Pancreas (tissue), 10 donors: ENCODE data around the gene CELF3. TPM values are rescaled to one million over a fixed set of nuclear protein-coding genes. Genes with fewer than 3 reads are reported as not detected.
A peak's percentile ranks its signal among the peaks of the same experiment; 100 is the strongest.

Source experiments
- ATAC-seq, 4 donors: fragments of 200-7000 bp; cut with Tn5 transposase; one replicate each; pipeline versions ENCODE4 v1.8.0 to v1.9.1; 2020; ENCODE audit warnings: mild to moderate bottlenecking in 4 of 4, moderate library complexity in 4 of 4
- DNase-seq, 6 donors: peaks; one replicate each; pipeline ENCODE4 v3.0.0-alpha.2; 2020
- FAIRE-seq: peaks from 2 replicates; lab custom pipeline; 2012; peaks lifted over from hg19 to GRCh38; lab: Jason Lieb, UNC
- H3K27ac ChIP-seq, 4 donors: fragments of 200-600 bp; sonication (generic); 1 replicate in 3 of 4; 2 replicates in 1 of 4; pipeline versions ENCODE4 v1.5.0 to v1.8.0; 2020
- H3K27me3 ChIP-seq, 4 donors: fragments of 200-600 bp; one replicate each; pipeline ENCODE4 v1.8.0; 2021
- H3K36me3 ChIP-seq, 3 donors: fragments of 200-600 bp; sonication (generic) in 1 of 3; one replicate each; pipeline versions ENCODE4 v1.5.0 to v1.8.0; 2020 to 2021
- H3K4me1 ChIP-seq, 3 donors: fragments of 200-600 bp; one replicate each; pipeline ENCODE4 v1.8.0; 2021
- H3K4me3 ChIP-seq, 4 donors: fragments of 200-600 bp; sonication (generic) in 2 of 4; one replicate each; pipeline versions ENCODE4 v1.5.0 to v1.8.0; 2020 to 2021
- H3K9me3 ChIP-seq, 4 donors: fragments of 200-600 bp; one replicate each; pipeline ENCODE4 v1.8.0; 2021
- WGBS, 2 donors: extraction: QIAGEN DNeasy Blood & Tissue Kit; methylation state at CpG; one replicate each; pipeline ENCODE4 v1.1.7; 2013; 5-methylcytosine and 5-hydroxymethylcytosine counted together
- intact Hi-C, 3 donors: fragments of 100-400 bp; cut with DNase I; formaldehyde crosslinking; loops; one replicate each; pipeline versions ENCODE4 v1.11.1 to v1.14.2; 2022
- polyA plus RNA-seq, 2 donors: library from polyadenylated mRNA; stranded (reverse); fragments of 200-250 nt; gene quantifications; one replicate each; pipeline ENCODE4 v1.2.3, GENCODE V29; 2013
- total RNA-seq, 6 donors: library from RNA; stranded (reverse); fragmentation: NEBNext Ultra II Directional in 4 of 6; extraction: Animal tissue kit (Norgen Biotek cat#: 25700) in 4 of 6; gene quantifications; one replicate each; pipeline versions ENCODE4 v1.2.1 to v1.2.4, GENCODE V29; 2021 to 2023
- TF ChIP-seq, protein P1 (sequence below), 4 donors: fragments of 200-600 bp; sonication (generic) in 3 of 4; IDR thresholded peaks; one replicate each; pipeline versions ENCODE4 v1.5.0 to v1.8.0; 2021; ENCODE audit warnings: antibody characterized with exemption in 4 of 4
- donor health status: healthy with polysubstance abuse.
- donor health status: DM: no; HTN: no; CAD: no; lungs with moderate emphysema.
- donor health status: DM: no; HTN: no; CAD: no.
- donor health status: control.
- donor health status: control.
- donor health status: Bipolar disorder and iron deficiency.
- donor health status: DM: yes; HTN: yes; CAD: no.
- donor health status: DM: no; HTN: no; CAD: no.
- donor health status: DM: no; HTN: no; CAD: no.
- donor health status: DM: yes; HTN: yes; CAD: no.

CELF3 gene
- total and polyA plus RNA-seq, 8 donors = 1.1 to 76.3 (median 5.9) TPM

GRCh38 chr1:151668090-151668489 lies 48.5 kb downstream of the CELF3 start:
- Histone ChIP-seq H3K27me3 (no peaks in the 10 kb centered on the region), H3K4me1 (no peaks in the 10 kb centered on the region), H3K27ac (no peak overlapping the region), H3K36me3 (peaks cover 0 to 10% (median 0%) of the 10 kb centered on the region in 3 donors), H3K9me3 (no peaks in the 10 kb centered on the region), H3K4me3 (no peak overlapping the region)
- intact Hi-C loops = no loop called here
- no peak for FAIRE-seq
- no peak for DNase-seq
- TF ChIP-seq, protein P1, sequence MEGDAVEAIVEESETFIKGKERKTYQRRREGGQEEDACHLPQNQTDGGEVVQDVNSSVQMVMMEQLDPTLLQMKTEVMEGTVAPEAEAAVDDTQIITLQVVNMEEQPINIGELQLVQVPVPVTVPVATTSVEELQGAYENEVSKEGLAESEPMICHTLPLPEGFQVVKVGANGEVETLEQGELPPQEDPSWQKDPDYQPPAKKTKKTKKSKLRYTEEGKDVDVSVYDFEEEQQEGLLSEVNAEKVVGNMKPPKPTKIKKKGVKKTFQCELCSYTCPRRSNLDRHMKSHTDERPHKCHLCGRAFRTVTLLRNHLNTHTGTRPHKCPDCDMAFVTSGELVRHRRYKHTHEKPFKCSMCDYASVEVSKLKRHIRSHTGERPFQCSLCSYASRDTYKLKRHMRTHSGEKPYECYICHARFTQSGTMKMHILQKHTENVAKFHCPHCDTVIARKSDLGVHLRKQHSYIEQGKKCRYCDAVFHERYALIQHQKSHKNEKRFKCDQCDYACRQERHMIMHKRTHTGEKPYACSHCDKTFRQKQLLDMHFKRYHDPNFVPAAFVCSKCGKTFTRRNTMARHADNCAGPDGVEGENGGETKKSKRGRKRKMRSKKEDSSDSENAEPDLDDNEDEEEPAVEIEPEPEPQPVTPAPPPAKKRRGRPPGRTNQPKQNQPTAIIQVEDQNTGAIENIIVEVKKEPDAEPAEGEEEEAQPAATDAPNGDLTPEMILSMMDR (IDR thresholded peaks at IDR 0.05) = no peak
- 70 to 75% methylated on average over 3 of the region's 3 CpGs for WGBS, 2 donors
- ATAC-seq = no peak

DNA sequence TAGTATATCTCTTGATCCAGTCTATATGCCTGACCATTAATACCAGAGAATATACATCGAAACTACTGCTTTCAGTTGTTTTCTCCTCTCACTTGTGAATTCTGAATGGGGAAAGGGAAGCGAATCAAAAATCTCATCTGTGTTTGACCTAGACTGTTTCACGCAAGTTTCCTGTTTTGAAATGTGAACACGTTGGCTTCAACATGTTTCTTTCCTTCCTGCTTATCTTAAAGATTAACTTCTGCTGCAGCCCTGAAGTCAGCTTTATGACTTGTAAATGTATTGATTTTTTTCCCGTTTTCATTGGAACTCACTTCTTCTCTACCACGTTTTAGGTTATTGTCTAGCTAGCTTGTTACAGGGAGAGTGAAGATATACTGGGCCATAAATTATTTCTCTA lies 54.9 kb downstream of the CELF3 start:
- H3K36me3 ChIP-seq = peaks cover 0 to 15% (median 0%) of the 10 kb centered on the region in 3 donors
- 14 to 17% methylated on average over 6 of the region's 6 CpGs for WGBS, 2 donors
- DNase-seq (no peak), FAIRE-seq (no peak), ATAC-seq (peak in 3 of 4 donors; percentile 60 to 66 (median 64))
- no peaks in the 10 kb centered on the region for H3K27me3 ChIP-seq
- H3K27ac ChIP-seq = peak overlapping the region in 2 of 4 donors; percentile 51 to 61
- peaks cover 0 to 13% (median 0%) of the 10 kb centered on the region in 3 donors for H3K4me1 ChIP-seq
- no peaks in the 10 kb centered on the region for H3K9me3 ChIP-seq
- intact Hi-C loops = no loop called here
- TF ChIP-seq, protein P1 (IDR thresholded peaks at IDR 0.05) = no peak
- no peak overlapping the region for H3K4me3 ChIP-seq

DNA sequence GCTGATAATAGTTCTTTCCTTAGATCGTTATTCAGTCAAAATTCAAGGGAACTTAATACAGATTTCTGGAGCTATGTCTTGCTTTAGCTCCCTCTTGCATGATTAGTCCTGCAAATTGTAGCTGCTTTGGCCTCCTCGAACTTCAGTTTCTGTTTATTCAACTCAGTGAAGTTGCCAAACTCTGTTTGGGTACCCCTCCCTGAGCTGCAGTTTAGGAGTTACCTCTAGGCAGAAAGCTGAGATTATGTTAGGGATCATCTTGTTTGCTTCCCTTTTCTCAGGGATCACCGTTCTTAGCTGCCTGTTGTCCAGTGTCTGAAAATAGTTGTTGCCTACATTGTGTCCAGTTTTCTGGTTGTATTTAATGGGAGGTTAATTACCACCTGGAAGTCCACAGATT lies 61.2 kb downstream of the CELF3 start:
- H3K27me3 ChIP-seq = no peaks in the 10 kb centered on the region
- WGBS, 2 donors = 52 to 56% methylated on average over 3 of the region's 3 CpGs
- no peaks in the 10 kb centered on the region for H3K9me3 ChIP-seq
- TF ChIP-seq, protein P1 (IDR thresholded peaks at IDR 0.05) = no peak
- peaks cover 0 to 7% (median 0%) of the 10 kb centered on the region in 3 donors for H3K36me3 ChIP-seq
- H3K27ac ChIP-seq = no peak overlapping the region
- no peak for FAIRE-seq
- ATAC-seq = no peak
- H3K4me1 ChIP-seq = no peaks in the 10 kb centered on the region
- DNase-seq = no peak
- intact Hi-C loops = no loop called here
- H3K4me3 ChIP-seq = no peak overlapping the region

- Histone ChIP-seq H3K36me3 (no peaks in the 10 kb centered on the region), H3K4me1 (no peaks in the 10 kb centered on the region), H3K27ac (no peak overlapping the region), H3K27me3 (no peaks in the 10 kb centered on the region), H3K9me3 (no peaks in the 10 kb centered on the region), H3K4me3 (no peak overlapping the region)
- peak in 2 of 4 donors; percentile 63 to 70 for ATAC-seq
- no peak for FAIRE-seq
- intact Hi-C loops = no loop called here
- DNase-seq = no peak
- WGBS, 2 donors = 86 to 90% methylated on average over 1 of the region's 1 CpG
- TF ChIP-seq, protein P1 (IDR thresholded peaks at IDR 0.05) = no peak
Measured at GRCh38 chr1:151653397-151653796, 63.2 kb downstream of the CELF3 start.

Other genes starting within 250 kb of the CELF3 start
- 10 to 100 TPM; 26.9 to 47.5 (median 35.8) TPM for gene CGN, start 205.4 kb downstream of the CELF3 start, total RNA-seq
- gene CGN, start 205.4 kb downstream of the CELF3 start, polyA plus RNA-seq = 10 to 100 TPM; 40.6 to 63.2 TPM
- 10 to 100 TPM in 5 of 6 donors, 1 to 10 TPM in 1; 8.2 to 16.1 (median 11.6) TPM for gene TUFT1, start 176.5 kb downstream of the CELF3 start, total RNA-seq
- gene TUFT1, start 176.5 kb downstream of the CELF3 start, polyA plus RNA-seq = 1 to 10 TPM; 7.1 to 8.5 TPM
- gene SNX27, start 104.8 kb downstream of the CELF3 start, total RNA-seq = 10 to 100 TPM; 10.2 to 23.4 (median 13.0) TPM
- gene SNX27, start 104.8 kb downstream of the CELF3 start, polyA plus RNA-seq = 1 to 10 TPM; 5.9 to 6.5 TPM
- gene RIIAD1, start 4.7 kb upstream of the CELF3 start, total RNA-seq = under 1 TPM in 4 of 6 donors, not detected in 2; 0.56 to 0.69 (median 0.63) TPM
- gene RIIAD1, start 4.7 kb upstream of the CELF3 start, polyA plus RNA-seq = 1 to 10 TPM; 3.7 to 7.5 TPM
- 10 to 100 TPM; 21.8 to 27.9 (median 24.6) TPM for gene MRPL9, start 46.7 kb upstream of the CELF3 start, total RNA-seq
- 10 to 100 TPM; 47.0 to 61.9 TPM for gene MRPL9, start 46.7 kb upstream of the CELF3 start, polyA plus RNA-seq
- gene TDRKH, start 73.7 kb upstream of the CELF3 start, total RNA-seq = 1 to 10 TPM; 2.6 to 7.5 (median 4.1) TPM
- gene TDRKH, start 73.7 kb upstream of the CELF3 start, polyA plus RNA-seq = 1 to 10 TPM; 2.6 to 4.2 TPM
- gene LINGO4, start 88.6 kb upstream of the CELF3 start, total RNA-seq = under 1 TPM; 0.15 to 0.52 (median 0.26) TPM
- under 1 TPM; 0.27 to 0.89 TPM for gene LINGO4, start 88.6 kb upstream of the CELF3 start, polyA plus RNA-seq
- gene RORC, start 115.0 kb upstream of the CELF3 start, total RNA-seq = 10 to 100 TPM; 11.9 to 28.8 (median 23.1) TPM
- 10 to 100 TPM; 17.1 to 36.7 TPM for gene RORC, start 115.0 kb upstream of the CELF3 start, polyA plus RNA-seq
- gene C2CD4D, start 123.0 kb upstream of the CELF3 start, total RNA-seq = 1 to 10 TPM in 1 of 6 donors, under 1 TPM in 5; 0.35 to 1.2 (median 0.59) TPM
- under 1 TPM; 0.40 to 0.68 TPM for gene C2CD4D, start 123.0 kb upstream of the CELF3 start, polyA plus RNA-seq
- under 1 TPM in 1 of 6 donors, not detected in 5; 0.17 TPM for gene THEM5, start 136.9 kb upstream of the CELF3 start, total RNA-seq
- gene THEM5, start 136.9 kb upstream of the CELF3 start, polyA plus RNA-seq = not detected
- 10 to 100 TPM in 1 of 6 donors, 1 to 10 TPM in 5; 6.1 to 11.3 (median 8.0) TPM for gene THEM4, start 192.7 kb upstream of the CELF3 start, total RNA-seq
- gene THEM4, start 192.7 kb upstream of the CELF3 start, polyA plus RNA-seq = 10 to 100 TPM; 17.8 to 27.8 TPM